NCI-H2081 (cell line): ENCODE measurements around the gene BAD.
"Not testable (repeated sequence)": the region's sequence is repeated elsewhere in the genome, so short reads cannot be mapped to it uniquely, and the experiment has no call there.

Experiments
- DNase-seq, 2 experiments: peaks; one replicate each; lab custom pipeline; 2025; lab: John Stamatoyannopoulos, UW

BAD gene

DNA sequence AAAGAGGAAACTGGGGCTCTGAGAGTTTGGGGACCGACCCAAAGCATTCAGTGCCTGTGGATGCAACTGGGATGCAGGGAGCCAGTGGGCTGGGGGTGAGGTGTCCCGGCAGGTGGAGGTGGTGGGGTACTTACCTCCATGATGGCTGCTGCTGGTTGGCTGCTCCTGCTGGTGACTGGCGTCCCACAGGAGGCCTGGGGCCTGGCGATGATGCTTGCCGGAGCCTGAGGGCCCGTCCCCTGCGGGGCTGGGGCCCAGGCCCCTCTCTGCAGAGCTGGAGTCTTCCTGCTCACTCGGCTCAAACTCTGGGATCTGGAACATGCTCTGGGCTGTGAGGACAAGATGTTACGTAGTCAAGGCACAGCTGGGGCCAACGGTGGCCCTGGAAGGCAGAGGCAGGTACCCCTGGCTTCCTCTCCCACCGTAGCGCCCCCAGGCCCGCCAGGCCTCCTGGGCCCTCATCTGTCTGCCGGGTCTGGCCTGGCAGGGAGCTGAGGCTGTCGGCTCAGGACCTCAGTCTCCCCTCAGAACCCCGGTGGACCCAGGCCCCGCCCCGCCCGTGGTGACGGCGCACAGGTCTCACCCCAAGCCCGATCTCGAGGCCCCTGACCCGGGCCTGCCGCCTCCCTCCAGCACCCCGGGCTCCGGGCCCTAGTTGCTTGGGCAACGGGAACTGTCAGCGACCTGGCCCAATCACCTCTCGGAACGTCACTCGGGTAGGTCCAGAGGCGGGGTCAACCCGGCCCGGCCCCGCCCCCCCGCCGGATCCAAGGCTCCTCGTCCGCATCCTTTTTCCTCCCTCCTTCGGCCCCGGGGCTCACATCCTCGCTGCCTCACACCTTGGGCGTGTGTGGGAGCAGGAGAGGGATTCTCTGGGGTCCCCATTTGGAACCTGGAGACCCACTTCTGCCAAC, at the start of gene BAD:
Gene BAD (minus strand): TSS at position 618 of the 914 bp plus-strand sequence. CDS start 297 bp downstream, at position 321.
- peak; percentile 92 for DNase-seq

DNA sequence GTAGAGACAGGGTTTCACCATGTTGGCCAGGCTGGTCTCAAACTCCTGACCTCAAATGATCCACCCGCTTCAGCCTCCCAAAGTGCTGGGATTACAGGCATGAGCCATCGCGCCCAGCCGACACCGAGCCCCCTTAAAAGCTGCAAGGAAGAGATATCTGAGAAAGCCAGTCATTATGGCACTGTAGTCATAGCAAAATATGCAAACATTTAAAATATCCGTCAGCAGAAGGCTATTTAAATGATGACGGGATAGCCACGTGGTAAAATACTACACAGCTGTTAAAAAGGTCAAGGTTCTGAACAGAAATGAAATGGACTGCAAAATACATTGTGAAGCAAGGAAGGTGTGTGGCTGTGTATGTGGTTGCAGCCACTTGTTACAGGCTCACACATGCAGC, 49.1 kb upstream of the BAD start:
- DNase-seq: no peak

DNA sequence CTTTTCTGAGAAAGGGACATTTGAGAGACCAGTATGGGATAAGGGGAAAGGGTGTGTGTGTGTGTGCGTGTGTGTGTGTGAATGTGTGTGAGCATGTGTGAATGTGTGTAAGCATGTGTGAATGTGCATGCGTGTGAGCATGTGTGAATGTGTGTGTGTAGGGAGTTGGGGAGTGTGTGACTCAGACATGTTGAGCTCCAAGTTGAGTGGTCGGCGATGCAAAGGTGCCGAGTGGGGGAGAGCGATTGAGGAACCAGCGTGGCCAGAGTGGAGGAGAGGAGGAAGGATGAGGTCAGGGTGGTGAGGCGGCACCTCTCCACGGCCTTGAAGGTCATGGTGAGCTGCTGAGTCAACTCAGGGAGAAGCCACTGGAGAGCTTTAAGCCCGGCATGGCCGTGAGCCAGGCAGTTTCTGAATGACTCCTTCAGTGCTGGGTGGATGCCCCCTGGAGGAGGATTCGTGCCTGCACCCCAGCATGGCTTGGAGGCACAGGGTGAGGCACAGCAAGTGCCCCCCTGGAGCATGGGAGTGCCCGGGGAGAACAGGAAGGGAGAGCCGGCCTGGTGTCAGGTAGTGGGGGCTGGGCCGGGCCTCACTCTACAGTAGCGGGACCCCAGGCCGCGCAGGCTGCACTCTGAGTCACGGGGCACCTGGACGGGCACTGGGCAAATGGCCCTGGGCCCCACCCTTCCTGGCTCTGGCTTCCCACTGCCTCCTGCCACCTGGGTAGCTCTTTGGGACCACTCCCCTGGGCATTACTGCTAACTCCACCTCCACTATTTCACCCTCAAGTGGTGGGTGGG, 47.3 kb upstream of the BAD start:
- no peak for DNase-seq

DNA sequence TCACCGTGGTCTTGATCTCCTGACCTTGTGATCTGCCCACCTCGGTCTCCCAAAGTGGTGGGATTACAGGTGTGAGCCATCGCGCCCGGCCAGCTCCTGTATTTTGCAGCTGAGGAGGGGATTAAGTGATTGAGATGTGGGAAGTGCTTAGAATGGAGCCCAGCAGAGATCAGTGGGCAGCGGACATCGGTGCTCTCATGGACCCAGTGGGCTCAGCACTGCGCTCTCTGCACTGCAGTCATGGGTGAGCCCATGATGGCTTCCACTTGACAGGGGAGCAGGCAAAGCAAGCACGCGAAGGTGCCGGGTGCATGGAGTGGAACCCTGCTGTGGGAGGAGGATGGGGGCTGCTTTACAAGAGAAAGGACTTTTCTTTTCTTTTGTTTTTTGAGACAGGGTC, 46.4 kb upstream of the BAD start:
- no peak for DNase-seq

DNA sequence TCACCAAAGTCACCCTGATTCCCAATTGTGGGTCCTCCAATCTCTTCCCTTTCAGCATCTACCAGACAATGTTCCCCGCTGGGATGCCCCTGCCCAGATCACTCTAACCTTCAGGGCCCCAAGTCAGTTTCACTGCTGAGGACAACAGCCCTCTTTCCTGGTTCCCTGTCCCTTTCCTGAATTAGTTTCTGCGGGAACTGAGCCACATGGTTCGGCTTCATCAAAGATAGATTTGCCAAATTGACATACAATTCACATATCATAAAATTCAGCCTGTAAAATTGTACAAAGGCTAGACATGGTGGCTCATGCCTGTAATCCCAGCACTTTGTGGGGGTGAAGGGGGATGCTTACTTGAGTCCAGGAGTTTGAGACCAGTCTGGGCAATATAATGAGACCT, 43.5 kb upstream of the BAD start:
- no peak for DNase-seq

DNA sequence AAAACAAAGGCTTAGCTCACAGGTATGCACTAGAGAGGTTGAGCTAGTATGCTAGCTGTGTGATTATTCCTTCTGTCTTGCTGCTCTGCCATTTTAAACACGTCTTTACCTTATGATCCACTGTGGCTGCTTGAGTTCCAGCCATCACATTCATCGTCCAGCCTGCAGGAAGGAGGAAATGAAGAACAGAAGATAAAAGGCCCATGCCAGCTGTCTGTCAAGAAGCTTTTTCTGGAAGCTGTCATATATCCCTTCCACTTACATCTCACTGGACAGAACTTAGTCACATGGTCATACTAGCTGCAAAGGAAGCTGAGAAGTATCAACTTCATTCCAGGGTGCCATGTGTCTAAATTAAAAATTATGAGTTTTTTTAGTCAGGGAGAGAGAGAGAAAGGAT, 42.9 kb upstream of the BAD start:
- DNase-seq: no peak

DNA sequence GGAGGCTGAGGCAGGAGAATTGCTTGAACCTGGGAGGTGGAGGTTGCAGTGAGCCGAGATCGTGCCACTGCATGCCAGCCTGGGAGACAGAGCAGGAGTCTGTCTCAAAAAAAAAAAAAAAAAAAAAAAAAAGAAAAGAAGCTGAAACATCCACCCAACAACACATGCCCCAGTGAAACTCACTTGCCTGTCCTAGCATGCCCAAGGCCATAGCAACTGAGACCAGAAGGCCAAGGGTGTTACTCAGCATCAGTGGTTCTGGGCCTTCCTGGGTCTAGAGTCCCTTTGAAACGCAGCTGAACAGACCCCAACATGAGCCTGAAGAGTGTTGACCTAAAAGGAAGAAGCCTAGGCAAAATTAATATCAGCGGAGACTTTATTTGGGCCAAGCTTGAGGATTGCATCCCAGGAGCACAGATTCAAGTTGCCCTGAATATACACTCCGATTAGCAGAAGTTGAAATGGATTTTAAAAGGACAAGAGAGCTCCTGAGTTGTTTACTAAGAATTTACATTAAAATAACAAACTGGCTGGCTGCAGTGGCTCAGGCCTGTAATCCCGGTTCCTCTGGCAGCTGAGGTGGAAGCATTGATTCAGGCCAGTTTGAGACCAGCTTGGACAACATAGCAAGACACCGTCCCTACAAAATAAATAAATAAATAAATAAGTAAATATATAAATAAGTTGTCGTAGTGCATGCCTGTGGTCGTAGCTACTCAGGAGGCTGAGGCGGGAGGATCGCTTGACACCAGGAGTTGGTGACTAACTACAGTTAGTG, 40.4 kb upstream of the BAD start:
- no peak for DNase-seq

DNA sequence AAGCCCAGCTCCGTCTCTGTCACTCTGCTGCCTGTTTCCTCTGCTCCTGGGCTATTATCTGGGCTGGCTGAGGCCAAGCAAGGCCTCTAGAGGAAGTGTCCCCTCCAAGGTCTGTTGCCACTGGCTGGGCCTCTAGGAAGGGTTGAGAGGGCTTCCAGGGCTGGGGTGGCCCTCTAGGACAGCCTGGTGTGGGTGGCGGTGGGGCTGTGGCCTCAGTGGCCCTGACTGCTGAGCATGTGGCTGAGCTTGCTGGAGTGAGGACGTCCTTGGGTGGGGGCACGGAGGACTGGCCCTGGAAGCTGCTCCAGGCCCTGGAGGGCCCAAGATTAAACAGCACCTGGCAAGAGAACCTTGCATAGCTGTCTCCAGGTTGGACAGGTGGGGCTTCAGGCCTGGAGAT, 39.5 kb upstream of the BAD start:
- not testable (repeated sequence) for DNase-seq

DNA sequence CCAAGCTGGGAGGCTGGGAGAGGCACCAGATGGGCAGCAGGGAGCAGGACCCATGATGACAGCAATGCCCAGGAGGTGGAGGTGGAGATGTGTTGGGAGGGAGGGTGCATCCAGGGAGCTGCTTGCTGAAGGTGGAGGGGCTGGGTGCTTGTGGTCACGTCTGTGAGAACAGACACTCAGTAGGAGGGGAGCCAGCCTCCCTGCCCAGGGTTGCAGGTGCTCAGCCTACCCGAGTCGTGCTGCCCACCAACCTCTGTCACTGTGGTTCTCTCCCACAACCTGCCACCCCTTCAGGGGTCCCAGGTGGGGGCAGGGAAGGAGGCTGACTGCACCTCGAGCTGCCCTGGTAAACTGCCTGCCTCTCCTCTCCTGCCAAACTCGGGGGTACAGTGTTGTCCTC, 38.9 kb upstream of the BAD start:
- DNase-seq: no peak

DNA sequence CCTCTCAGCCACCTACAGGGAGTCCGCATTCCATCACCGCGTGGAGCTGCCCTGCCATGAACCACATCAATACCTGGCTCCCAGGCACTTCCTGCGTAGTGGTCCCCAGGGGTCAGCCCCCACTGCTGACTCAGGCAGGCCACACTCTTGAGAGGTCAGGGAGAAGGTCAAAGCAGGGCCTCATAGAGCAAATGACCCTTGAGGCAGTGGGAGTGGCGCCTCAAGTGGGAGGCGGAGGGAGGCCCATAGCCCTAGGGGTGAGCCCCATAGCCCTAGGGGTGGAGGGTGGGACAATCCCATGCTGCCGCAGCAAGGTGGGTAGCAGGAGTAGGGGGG, 38.4 kb upstream of the BAD start:
- DNase-seq: no peak

DNA sequence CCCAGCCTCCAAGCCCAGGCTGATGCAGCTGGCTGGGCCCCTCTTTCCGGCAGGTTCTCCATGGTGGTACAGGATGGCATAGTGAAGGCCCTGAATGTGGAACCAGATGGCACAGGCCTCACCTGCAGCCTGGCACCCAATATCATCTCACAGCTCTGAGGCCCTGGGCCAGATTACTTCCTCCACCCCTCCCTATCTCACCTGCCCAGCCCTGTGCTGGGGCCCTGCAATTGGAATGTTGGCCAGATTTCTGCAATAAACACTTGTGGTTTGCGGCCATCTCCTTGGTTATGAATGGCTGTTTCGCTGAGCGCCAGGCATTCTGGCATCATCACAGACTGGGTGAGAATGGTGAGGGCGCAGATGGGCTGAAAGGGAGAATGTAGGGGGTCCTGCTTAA, 37.1 kb upstream of the BAD start:
- no peak for DNase-seq

DNA sequence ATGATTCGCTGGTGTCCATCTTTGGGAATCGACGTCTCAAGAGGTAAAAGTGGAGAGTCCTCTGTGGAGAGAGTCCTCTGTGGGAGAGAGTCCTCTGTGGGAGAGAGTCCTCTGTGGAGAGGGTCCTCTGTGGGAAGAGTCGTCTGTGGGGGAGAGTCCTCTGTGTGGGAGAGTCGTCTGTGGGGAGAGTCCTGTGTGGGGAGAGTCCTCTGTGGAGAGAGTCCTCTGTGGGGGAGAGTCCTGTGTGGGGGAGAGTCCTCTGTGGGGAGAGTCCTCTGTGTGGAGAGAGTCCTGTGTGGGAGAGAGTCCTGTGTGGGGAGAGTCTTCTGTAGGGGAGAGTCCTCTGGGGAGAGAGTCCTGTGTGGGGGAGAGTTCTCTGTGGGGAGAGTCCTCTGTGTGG, 36.6 kb upstream of the BAD start:
- DNase-seq: no peak

DNA sequence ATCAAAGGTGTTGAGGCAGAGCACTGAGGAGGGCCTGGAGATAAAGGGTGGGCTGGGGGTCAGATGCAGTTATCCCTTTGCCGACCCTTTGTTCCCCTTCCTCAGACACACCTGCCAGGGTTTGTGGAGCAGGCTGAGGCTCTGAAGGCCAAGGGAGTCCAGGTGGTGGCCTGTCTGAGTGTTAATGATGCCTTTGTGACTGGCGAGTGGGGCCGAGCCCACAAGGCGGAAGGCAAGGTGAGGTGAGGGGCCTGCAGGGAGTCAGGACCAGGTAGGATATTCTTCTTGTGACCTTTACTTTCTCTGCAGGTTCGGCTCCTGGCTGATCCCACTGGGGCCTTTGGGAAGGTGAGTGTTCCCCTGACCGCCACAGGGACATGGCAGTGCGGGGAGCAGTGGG, 36.1 kb upstream of the BAD start:
- no peak for DNase-seq

DNA sequence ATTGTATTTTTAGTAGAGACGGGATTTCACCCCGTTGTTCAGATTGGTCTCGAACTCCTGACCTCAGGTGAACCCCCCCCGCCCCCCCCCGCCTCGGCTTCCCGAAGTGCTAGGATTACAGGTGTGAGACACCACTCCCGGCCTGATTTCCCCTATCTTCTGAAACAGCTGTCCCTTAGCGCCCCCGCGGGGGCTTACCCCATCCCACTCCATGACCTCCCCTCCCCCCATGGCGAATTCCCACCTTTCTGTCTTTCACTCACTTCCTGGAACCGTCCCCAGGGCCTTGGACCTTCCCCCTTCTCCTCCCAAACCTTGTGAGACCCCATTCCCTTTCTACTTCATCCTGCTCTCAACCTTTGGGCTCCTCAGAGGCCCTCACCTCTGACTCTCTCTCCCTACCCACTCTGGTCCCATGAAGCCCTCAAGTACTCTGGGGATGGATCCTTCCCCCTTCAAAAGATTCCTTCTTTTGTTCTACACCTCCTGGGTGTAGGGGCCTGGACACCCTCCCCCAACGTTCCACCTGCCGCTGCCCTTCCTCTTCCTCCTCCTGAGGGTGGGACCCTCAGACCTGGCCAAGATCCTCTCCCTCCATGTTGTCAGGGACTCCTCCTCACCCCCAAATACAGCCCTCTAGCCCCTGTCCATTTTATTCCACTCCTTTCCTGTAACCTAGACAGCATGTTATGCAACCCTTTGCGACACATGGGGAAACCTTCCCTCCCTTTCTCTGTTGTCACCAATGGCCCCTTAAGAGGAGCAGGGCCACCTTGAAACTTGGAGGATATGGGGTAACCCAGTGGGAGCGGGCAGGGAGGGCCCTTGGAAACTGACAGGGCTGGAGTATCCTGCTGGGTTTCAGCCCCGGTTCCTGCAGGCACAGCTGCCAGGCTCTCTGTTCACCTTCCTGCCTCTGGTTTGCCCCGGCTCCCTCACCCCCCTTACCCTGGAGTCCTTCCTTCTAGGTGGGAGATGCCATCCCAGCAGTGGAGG, 34.6 kb upstream of the BAD start:
- DNase-seq: no peak

DNA sequence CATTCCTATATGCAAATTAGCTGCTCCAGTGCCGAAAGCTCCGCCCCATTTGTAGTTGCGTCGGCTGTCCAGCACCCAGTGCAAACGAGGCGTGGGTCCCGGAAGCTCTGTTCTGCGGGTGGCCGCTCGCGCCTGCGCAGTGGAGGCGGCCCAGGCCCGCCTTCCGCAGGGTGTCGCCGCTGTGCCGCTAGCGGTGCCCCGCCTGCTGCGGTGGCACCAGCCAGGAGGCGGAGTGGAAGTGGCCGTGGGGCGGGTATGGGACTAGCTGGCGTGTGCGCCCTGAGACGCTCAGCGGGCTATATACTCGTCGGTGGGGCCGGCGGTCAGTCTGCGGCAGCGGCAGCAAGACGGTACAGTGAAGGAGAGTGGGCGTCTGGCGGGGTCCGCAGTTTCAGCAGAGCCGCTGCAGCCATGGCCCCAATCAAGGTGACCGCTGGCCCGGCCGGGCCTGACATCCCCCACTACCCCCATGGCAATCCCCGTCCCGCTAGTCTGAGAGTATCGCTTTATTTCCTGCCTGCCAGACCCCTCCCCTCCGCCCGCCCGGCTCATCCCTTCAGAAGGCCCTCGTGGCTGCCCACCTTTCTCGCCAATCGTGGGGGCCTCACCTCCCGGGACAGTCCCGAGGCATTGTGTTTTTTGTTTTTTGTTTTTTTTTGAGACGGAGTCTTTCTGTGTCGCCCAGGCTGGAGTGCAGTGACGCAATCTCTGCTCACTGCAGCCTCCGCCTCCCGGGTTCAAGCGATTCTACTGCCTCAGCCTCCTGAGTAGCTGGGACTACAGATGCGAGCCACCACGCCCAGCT, 33.7 kb upstream of the BAD start, which contains the start of gene PRDX5:
Gene PRDX5 (plus strand): TSS at position 161 of the 805 bp plus-strand sequence. CDS start 95 bp downstream, at position 256.
- peak; percentile 95 to 96 for DNase-seq

DNA sequence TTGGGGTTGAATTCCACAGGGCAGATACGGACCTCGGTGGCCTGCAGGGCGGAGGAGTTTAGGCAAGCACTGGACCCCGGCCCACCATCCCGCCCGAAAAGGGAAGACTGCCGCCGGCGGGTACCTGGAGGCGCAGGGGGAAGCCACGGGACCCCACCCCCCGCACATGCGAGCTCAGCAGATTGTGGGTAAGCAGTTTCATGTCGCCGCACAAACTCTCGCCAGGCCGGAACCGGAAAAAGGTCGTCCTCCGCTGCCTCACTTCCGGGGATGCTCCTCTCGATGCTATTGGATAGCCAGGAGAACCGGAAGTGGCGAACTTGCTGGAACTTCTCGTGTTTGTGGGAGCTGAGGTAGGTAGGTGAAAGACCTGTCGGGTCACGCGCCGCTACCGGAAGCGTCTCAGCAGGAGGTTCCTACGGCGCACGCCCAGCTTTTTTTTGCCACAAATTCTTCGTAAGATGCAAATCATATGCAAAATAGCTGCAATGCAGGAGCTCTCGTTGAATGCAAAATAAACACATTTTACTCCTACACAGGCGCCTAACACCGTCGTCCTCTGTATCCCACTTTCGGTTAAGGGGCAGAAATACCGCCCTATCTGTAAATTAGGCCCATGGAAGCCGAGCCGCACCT, 33.0 kb upstream of the BAD start, which contains the start of gene TRMT112:
Gene TRMT112 (minus strand): TSS at position 235 of the 636 bp plus-strand sequence. CDS start 33 bp downstream, at position 202.
- peak; percentile 88 to 97 for DNase-seq

DNA sequence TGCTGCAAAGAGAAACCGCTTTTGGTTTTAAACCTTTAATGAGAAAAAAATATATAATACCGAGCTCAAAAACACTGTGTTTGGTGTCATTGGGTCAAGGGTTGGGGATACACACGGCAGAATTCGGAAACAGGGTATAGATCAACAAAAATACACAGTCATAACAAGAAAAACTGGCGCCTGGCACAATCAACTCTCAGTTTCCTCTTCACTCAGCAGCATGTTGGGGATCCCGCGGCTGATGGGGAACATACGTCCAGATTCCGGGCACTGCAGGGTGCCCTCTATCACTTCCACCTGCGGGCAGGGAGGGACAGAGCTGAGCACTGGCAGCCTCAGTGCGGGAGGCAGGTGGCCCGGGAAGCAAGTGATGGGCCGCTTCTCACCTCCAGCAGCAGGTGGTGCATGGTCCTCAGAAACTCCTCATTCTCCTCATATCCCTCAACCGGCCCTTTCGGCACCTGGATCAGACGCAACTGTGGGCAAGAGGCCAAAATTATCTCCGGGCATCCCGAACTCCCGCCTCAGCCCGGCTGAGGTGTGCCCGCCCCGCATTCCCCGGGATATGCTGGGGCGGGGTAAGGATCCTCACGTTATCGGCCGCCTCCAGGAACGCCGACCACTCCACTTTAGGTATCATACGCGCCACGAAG, 32.3 kb upstream of the BAD start:
- DNase-seq: peak; percentile 40 to 63

DNA sequence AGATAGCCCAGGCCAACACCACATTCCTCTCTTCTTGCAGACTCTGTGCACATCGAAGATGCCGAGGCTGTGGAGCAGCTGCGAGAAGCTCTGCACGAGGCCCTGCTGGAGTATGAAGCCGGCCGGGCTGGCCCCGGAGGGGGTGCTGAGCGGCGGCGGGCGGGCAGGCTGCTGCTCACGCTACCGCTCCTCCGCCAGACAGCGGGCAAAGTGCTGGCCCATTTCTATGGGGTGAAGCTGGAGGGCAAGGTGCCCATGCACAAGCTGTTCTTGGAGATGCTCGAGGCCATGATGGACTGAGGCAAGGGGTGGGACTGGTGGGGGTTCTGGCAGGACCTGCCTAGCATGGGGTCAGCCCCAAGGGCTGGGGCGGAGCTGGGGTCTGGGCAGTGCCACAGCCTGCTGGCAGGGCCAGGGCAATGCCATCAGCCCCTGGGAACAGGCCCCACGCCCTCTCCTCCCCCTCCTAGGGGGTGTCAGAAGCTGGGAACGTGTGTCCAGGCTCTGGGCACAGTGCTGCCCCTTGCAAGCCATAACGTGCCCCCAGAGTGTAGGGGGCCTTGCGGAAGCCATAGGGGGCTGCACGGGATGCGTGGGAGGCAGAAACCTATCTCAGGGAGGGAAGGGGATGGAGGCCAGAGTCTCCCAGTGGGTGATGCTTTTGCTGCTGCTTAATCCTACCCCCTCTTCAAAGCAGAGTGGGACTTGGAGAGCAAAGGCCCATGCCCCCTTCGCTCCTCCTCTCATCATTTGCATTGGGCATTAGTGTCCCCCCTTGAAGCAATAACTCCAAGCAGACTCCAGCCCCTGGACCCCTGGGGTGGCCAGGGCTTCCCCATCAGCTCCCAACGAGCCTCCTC, 31.4 kb upstream of the BAD start:
- not testable (repeated sequence) for DNase-seq
